ENCODE data around the gene ARFGAP2. TPM values are rescaled to one million over a fixed set of nuclear protein-coding genes. Genes with fewer than 3 reads are reported as not detected.
"Not testable (repeated sequence)": the region's sequence is repeated elsewhere in the genome, so short reads cannot be mapped to it uniquely, and the experiment has no call there.

ARFGAP2 gene
- total RNA-seq, 1 donor from 2014 or later, result 51.1 TPM

DNA sequence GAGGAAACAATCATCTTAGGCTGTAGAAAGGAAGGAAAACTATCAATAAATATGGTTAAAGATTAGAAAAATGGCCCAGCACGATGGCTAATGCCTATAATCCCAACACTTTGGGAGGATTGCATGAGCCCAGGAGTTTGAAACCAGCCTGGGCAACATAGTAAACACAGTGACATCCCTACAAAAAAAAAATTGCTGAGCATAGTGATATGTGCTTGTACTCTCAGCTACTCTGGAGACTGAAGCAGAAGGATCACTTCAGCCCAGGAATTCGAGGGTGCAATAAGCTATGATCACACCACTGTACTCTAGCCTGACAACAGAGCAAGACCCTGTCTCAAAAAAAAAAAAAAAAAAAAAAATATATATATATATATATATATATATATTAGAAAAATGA is 54.9 kb downstream of the ARFGAP2 start:
- DNase-seq (ENCODE audit: low spot score), result no peak
- Mint-ChIP-seq H3K4me1 (ENCODE audit: low read depth) (peaks cover 3% of the 10 kb centered on the region), H3K9me3 (ENCODE audit: low read depth) (no peaks in the 10 kb centered on the region), H3K27ac (ENCODE audit: unreplicated experiment) (no peak overlapping the region), H3K36me3 (ENCODE audit: low read depth) (no peaks in the 10 kb centered on the region), H3K27me3 (ENCODE audit: low read depth) (no peaks in the 10 kb centered on the region), H3K4me3 (ENCODE audit: unreplicated experiment) (no peak overlapping the region)
- TF ChIP-seq, protein P1, sequence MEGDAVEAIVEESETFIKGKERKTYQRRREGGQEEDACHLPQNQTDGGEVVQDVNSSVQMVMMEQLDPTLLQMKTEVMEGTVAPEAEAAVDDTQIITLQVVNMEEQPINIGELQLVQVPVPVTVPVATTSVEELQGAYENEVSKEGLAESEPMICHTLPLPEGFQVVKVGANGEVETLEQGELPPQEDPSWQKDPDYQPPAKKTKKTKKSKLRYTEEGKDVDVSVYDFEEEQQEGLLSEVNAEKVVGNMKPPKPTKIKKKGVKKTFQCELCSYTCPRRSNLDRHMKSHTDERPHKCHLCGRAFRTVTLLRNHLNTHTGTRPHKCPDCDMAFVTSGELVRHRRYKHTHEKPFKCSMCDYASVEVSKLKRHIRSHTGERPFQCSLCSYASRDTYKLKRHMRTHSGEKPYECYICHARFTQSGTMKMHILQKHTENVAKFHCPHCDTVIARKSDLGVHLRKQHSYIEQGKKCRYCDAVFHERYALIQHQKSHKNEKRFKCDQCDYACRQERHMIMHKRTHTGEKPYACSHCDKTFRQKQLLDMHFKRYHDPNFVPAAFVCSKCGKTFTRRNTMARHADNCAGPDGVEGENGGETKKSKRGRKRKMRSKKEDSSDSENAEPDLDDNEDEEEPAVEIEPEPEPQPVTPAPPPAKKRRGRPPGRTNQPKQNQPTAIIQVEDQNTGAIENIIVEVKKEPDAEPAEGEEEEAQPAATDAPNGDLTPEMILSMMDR (IDR thresholded peaks at IDR 0.05), result no peak

DNA sequence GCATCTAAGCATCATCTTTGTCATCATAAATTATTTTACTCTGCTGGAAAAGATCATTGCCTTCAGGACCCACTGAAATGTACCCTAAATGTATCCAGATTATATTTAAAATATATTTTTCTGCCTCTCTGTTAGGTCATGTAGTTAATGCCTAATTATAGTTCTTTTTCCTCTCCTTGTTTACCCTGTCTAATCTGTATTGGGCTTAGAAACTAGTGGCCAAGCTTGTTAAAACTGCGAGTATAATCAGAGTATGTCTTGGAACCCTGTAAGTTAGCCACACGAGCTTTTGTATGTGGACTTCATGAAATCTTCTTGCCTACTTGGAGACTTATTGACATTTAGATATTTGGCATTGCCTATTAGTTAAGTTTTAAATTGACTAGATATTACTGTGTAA is 55.6 kb downstream of the ARFGAP2 start:
- TF ChIP-seq, protein P1 (IDR thresholded peaks at IDR 0.05), result no peak
- Mint-ChIP-seq H3K27me3 (ENCODE audit: low read depth) (no peaks in the 10 kb centered on the region), H3K27ac (ENCODE audit: unreplicated experiment) (no peak overlapping the region), H3K9me3 (ENCODE audit: low read depth) (no peaks in the 10 kb centered on the region), H3K4me3 (ENCODE audit: unreplicated experiment) (no peak overlapping the region), H3K4me1 (ENCODE audit: low read depth) (peaks cover 3% of the 10 kb centered on the region), H3K36me3 (ENCODE audit: low read depth) (no peaks in the 10 kb centered on the region)
- DNase-seq (ENCODE audit: low spot score), result no peak

DNA sequence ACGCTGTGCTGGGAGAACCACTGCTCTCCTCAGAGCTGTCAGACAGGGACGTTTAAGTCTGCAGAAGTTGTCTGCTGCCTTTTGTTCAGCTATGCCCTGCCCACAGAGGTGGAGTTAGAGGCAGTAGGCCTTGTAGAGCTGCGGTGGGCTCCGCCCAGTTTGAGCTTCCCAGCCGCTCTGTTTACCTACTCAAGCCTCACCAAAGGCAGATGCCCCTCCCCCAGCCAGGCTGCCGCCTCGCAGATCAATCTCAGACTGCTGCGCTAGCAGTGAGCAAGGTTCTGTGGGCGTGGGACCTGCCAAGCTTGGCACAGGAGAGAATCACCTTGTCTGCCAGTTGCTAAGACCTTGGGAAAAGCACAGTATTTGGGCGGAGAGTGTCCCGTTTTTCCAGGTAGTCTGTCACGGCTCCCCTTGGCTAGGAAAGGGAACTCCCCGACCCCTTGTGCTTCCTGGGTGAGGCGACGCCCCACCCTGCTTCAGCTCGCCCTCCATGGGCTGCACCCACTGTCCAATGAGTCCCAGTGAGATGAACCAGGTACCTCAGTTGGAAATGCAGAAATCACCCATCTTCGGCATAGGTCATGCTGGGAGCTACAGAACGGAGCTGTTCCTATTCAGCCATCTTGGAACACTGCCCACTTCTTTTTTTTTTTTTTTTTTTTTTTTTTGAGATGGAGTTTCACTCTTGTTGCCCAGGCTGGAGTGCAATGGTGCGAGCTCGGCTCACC is 57.6 kb downstream of the ARFGAP2 start:
- H3K27ac Mint-ChIP-seq (ENCODE audit: unreplicated experiment); H3K4me1 Mint-ChIP-seq (ENCODE audit: low read depth); H3K36me3 Mint-ChIP-seq (ENCODE audit: low read depth); DNase-seq (ENCODE audit: low spot score); H3K27me3 Mint-ChIP-seq (ENCODE audit: low read depth); H3K4me3 Mint-ChIP-seq (ENCODE audit: unreplicated experiment); H3K9me3 Mint-ChIP-seq (ENCODE audit: low read depth): not testable (repeated sequence)

Small RNAs within 50 kb of the gene (microRNA-seq; reads per million reads assigned to microRNA genes)
- not detected for gene MIR6745 (ENCODE audit: borderline number of aligned reads)

Other genes with a start within 250 kb of the ARFGAP2 start
- 19.6 to 37.7 TPM (median 23.3 TPM) in 3 replicates for gene CSTPP1, start 240.1 kb downstream of the ARFGAP2 start, total RNA-seq
- 45.0 to 69.4 TPM (median 65.3 TPM) in 3 replicates for gene PACSIN3, start 9.6 kb upstream of the ARFGAP2 start, total RNA-seq
- gene DDB2, start 38.1 kb upstream of the ARFGAP2 start, total RNA-seq, result 45.0 to 51.3 TPM (median 49.1 TPM) in 3 replicates
- gene ACP2, start 71.9 kb upstream of the ARFGAP2 start, total RNA-seq, result 35.3 to 54.5 TPM (median 36.1 TPM) in 3 replicates
- 3.2 to 7.0 TPM (median 4.8 TPM) in 3 replicates for gene NR1H3, start 81.1 kb upstream of the ARFGAP2 start, total RNA-seq
- 28.3 to 32.1 TPM (median 29.6 TPM) in 3 replicates for gene MADD, start 93.3 kb upstream of the ARFGAP2 start, total RNA-seq
- not detected in 3 replicates for gene MYBPC3, start 175.8 kb upstream of the ARFGAP2 start, total RNA-seq
- not detected in 3 replicates for gene SPI1, start 201.7 kb upstream of the ARFGAP2 start, total RNA-seq
- gene SLC39A13, start 231.7 kb upstream of the ARFGAP2 start, total RNA-seq, result 113 to 124 TPM (median 120 TPM) in 3 replicates
- 100 to 139 TPM (median 108 TPM) in 3 replicates for gene PSMC3, start 249.6 kb upstream of the ARFGAP2 start, total RNA-seq

Measured in chondrocyte (in vitro differentiated cells).